ENCODE measurements around the gene KCNK6.

- TF ChIP-seq CTCF (IDR thresholded peaks at IDR 0.05) (no peak), POLR2A (IDR thresholded peaks at IDR 0.05) (no peak)
These were observed 61.5 kb downstream of the KCNK6 start for GRCh38 chr19:38381138-38381537.

Measured in thyroid gland (tissue), 4 donors.